ENCODE results near the gene LTBP1. TPM values are rescaled to one million over a fixed set of nuclear protein-coding genes. Genes with fewer than 3 reads are reported as not detected.

The LTBP1 gene
- total RNA-seq, 1 donor from 2014 or later: 30.7 TPM

Small RNA genes within 50 kb of the gene (small RNA-seq; reads per million reads assigned to genes)
- gene RF00019 (ENCODE audit: low replicate concordance): not detected
- gene RNA5SP91 (ENCODE audit: low replicate concordance): not detected
- gene RNA5SP92 (ENCODE audit: low replicate concordance): not detected
